HUDEP-2 (cell line): ENCODE results near the gene TNFRSF11A.

Experiments
- DNase-seq, 76 experiments: peaks; one replicate each; lab custom pipeline; 2025; ENCODE audit not compliant: unreplicated experiment in 76 of 76; lab: John Stamatoyannopoulos, UW

The TNFRSF11A gene

GRCh38 chr18:62377131-62377807 is 52.2 kb downstream of the TNFRSF11A start:
- DNase-seq = no peak

GRCh38 chr18:62379051-62379450 is 53.9 kb downstream of the TNFRSF11A start:
- DNase-seq = no peak

GRCh38 chr18:62381373-62381772 is 56.3 kb downstream of the TNFRSF11A start:
- DNase-seq = no peak

GRCh38 chr18:62384068-62384467 is 59.0 kb downstream of the TNFRSF11A start:
- no peak for DNase-seq

GRCh38 chr18:62384610-62385097 is 59.5 kb downstream of the TNFRSF11A start:
- no peak for DNase-seq

GRCh38 chr18:62386091-62386490 is 61.0 kb downstream of the TNFRSF11A start:
- DNase-seq = no peak

- no peak for DNase-seq
Observed at GRCh38 chr18:62386601-62387000, 61.5 kb downstream of the TNFRSF11A start.

DNA sequence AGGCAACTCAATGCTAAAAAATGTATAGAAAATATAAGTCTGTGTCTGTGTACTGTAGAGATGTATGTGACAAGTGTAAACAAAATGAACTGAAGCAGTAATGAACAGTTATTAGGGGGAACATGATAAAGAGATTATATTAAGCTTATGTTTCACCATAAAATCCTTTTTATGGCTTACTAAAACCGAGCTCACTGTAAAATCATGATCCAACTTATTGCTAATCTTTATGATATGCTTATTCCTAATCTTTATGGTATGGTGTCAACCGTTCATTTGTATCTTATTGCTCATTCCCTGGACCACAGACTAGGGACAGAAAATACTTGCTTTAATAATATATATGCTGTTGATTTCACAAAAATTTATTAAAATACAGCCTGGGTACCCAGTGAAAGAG is 62.1 kb downstream of the TNFRSF11A start:
- no peak for DNase-seq

DNA sequence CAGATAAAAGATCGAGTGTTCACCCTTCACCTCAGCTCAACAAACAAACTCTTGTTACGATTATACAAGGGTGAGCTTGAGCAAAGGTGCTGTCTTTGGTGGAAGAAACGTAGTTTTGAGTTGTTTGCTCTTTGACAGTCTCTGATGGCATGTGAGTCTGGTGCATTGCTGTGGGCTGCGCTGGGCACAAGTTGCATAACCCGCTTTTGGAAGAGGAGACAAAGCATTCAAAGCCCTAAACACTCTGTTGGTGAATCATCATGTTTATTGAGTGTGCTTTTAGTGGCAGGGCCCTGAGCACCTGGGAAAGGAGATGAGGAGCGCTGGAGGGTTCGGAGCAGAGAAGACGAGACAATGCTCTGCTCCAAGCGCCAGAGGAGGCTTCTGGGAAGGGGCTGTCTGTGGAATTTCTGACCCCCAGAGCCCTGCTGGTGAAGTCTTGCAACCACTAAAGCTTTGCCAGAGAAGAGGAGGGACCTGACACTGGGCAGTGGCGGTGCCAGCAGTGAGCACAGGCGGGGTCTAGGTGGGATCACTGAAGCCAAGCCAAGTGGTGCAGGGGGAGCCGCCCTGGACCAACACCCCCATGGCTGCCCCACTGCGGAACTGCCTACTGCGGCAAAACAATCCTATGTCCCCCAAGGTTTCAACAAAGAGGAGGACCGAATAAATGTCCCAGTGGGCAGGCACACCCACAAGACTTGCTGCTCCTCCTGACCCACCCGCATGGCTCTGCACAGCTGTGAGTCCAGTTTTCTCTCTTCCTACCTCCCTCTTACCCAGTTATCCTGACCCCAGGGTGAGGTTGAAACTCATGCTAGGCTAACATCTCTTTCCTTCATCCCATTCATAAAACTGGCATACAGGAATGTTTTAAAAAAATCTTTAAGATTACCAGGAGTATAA is 64.0 kb downstream of the TNFRSF11A start:
- no peak for DNase-seq

- no peak for DNase-seq
Observed at GRCh38 chr18:62389761-62390481, 64.8 kb downstream of the TNFRSF11A start.

DNA sequence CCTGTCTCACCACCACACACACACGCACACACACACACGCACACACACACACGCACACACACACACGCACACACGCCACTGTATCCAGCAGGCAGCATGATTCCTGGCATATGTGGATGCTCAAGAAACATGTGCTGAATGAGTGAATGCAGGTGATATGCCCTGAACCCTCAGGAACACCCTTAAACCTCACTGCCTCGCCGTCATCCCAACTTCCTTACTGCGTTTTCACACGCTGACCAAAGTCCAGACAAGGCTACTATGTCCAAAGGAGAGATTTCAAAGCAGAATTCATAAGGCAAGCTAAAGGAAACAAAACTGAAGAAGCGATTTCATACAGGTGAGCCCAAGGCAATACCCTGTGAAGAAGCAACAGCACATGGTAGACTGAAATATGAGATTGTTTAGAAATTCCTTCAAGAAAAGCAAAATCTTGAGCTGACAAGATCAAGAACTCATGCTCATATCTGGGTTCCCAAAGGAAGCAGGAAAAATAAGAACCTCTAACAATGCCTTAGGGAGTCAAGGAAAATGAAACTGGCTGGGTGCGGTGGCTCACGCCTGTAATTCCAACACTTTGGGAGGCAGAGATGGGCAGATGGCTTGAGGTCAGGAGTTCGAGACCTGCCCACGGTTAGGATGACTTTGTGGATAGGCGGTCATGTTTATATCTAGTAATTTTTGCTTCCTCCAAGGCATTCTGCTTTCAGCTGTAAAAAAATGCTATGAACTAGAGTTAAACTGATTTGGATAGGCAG is 69.1 kb downstream of the TNFRSF11A start:
- no peak for DNase-seq

DNA sequence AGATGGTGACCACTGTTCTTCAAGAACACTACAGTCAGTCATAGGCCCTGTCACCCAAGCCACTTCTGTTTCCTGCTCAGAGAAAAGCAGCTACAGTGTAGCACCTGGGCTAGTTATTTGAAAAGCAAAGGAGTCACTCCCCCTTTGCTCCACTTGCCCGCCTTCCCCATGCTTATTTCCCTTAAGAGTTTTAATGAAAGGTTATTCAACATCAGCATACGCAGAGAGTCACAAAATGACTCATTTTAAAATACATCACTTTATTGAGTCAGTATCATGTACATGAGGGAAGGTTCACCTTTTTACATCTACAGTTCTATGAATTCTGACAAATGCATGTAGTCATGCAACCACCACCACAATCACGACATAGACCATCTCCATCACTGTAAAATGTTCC is 71.3 kb downstream of the TNFRSF11A start:
- DNase-seq = no peak

DNA sequence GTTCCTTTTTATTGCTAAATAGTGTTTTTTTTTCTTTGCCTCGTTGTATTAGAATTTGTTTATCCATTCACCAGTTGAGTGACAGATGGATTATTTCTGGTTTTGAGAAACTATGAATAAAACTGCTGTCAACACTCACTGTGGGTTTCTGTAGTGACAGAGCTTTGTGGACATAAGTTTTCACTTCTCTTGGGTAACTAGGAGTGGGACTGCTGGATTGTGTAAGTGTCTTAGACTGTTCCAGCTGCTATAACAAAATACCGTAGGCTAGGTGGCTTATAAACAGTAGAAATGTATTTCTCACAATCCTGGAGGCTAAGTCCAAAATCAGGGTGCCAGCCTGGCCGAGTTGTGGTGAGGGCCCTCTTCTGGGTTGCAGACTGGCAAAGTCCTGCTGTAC is 71.9 kb downstream of the TNFRSF11A start:
- no peak for DNase-seq

DNA sequence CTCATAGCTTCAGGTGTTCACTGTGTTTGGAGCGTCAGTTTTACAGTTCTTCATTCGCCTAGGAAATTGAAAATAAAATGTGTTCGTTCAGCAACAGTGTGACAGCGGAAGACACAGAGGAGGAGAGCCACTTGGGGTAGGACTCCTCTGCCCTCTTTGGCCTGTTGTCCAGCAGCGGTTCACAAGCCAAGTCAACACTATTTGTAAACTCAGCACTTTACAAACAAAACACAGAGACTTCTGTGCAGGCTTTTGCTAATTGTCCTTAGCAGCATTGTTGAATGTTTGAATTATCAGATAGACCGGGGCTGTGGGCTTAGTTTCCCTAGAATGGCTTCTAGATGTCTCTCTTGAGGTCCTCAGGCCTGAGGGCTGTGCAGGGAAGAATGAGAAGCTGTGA is 73.2 kb downstream of the TNFRSF11A start:
- DNase-seq = no peak

GRCh38 chr18:62399276-62399675 is 74.2 kb downstream of the TNFRSF11A start:
- DNase-seq = no peak

DNA sequence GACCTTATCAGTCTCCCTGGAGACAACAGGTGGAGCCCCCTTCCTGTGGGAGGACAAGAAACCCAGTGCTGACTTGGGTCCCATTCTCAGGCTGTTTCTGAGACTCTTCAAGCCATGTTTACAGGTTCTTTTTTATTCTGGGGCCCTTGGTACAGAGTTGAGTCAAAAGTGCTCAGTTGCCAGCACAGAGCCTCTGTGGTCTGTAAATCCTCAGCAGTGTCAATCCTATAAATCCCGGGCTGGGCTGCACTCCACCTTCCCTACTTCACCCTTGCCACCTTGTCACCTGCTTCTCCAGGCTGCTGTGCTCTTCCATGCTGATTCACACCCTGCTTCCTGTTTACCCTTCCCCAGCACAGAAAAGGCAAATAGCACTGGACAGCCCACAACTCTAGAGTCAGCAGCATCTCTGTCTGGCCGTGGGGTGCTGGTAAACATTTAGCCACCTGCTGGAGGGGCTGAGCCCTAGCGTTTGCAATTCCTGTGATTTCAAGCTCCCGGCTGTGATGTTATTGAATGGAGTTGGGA is 74.7 kb downstream of the TNFRSF11A start:
- no peak for DNase-seq

DNA sequence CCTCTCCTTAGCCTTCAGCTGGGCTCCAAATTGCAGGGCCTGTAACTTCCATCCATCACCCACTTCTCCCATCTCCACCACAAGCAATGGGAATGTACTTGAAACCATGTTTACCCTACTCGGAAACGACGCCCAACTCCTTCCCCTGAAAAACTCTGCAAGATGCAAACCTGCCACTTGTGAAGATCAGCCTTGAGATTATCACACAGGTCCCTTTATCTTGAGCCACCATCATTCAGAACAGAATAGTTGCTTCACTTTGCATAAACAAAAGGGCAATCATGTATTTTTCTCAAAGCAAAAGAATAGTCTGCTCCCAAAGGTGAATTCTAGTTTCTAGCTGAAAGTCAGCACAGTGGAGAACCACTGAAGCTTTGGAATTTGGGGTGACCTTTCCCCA is 75.8 kb downstream of the TNFRSF11A start:
- DNase-seq = no peak

DNA sequence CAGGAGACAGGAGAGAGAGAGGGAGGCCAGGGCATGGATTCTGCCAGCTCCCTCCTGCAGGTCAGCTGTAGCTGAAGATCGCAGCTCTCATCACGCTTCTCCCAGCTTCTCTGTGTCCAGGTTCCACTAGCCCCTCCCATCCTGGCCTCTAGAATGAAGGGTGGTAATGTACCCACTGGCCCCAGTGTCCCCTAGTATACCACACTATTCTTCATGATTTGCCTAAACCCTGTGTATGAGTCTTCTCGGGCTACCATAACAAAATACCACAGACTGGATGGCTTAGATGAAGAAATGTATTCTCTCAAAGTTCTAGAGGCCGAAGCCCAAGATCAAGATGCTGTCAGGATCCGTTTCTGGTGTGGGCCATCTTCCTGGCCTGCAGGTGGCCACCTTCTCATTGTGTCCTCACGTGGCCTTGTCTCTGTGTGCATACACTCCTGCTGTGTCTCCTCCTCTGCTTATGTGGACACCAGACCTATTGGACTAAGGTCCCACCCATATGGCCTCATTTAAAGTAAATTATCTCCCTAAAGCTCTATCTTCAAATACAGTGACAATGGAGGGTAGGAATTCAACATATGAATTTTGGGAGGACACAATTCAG is 77.3 kb downstream of the TNFRSF11A start:
- DNase-seq = peak in 1 of 76 experiments; percentile 26

DNA sequence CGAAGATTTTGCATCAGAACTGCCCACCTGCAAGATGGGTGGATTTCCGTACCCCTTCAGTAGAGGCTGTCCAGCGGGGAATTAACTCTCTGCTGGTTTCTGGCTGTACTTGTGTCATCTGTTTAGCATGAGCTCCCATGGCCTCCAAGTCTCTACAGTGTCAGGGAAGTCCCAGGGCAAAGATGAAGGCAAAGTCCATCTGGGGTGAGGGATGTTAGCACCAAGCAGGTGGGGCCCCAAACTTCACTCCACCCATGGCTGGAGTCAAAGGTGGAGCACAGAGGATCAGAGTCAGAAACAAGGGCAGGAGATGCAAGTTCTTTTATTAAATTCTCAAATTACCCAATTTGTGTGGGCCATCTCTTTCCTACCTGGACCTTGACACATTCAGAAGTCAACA is 78.0 kb downstream of the TNFRSF11A start:
- DNase-seq = no peak

DNA sequence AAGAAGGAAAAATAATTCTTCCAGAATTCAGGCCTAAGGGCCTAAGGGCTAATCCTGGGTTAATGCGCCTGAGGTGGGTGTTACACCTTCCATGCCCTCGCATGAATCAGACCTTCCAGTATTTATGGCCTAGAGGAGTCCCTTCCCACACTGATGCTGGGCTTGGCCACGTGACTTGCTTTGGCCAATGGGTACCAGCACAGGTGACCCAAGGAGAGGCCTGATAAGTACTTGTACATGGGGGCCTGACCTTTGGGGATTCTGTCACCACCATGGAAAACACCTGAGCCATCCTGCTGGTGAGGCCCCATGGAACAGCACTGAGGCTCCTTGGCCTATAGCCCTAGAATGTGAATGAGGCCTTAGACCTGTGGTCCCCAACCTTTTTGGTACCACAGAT is 79.8 kb downstream of the TNFRSF11A start:
- DNase-seq = no peak
